Adrenal gland (tissue), 12 donors: Measurements from ENCODE around the gene GALNT8. TPM values are rescaled to one million over a fixed set of nuclear protein-coding genes. Genes with fewer than 3 reads are reported as not detected.

Experiments used
- DNase-seq, 7 donors: peaks; one replicate each; pipeline ENCODE4 v3.0.0-alpha.2; 2019 to 2020
- H3K27ac ChIP-seq, 5 donors: fragments of 200-600 bp; sonication (generic) in 4 of 5; 1 replicate in 3 of 5; 2 replicates in 2 of 5; pipeline versions ENCODE4 v1.5.1 to v1.8.0; 2016 to 2020; ENCODE audit warnings: mild to moderate bottlenecking in 1 of 5
- H3K27me3 ChIP-seq: fragments of 200-600 bp; 2 replicates; pipeline ENCODE4 v1.8.0; 2021
- H3K36me3 ChIP-seq, 2 donors: fragments of 200-600 bp; replicated peaks in 1 of 2; 1 replicate in 1 of 2; 2 replicates in 1 of 2; pipeline versions ENCODE4 v1.5.1 to v1.8.0; 2018 to 2022
- H3K4me1 ChIP-seq, 2 donors: fragments of 200-600 bp; replicated peaks in 1 of 2; 1 replicate in 1 of 2; 2 replicates in 1 of 2; pipeline versions ENCODE4 v1.5.1 to v1.8.0; 2018 to 2021
- H3K4me3 ChIP-seq, 4 donors: fragments of 200-600 bp; sonication (generic) in 3 of 4; one replicate each; pipeline ENCODE4 v1.5.1; 2016 to 2018
- H3K9me3 ChIP-seq, 3 donors: fragments of 200-600 bp; sonication (generic) in 1 of 3; replicated peaks in 1 of 3; 1 replicate in 2 of 3; 2 replicates in 1 of 3; pipeline versions ENCODE4 v1.5.1 to v1.8.0; 2016 to 2021
- POLR2A ChIP-seq, 2 donors: fragments of 450-650 bp; IDR thresholded peaks; one replicate each; pipeline ENCODE4 v1.6.1; 2017; ENCODE audit warnings: antibody characterized with exemption in 2 of 2, mild to moderate bottlenecking in 2 of 2, moderate library complexity in 1 of 2
- WGBS, 4 donors: extraction: QIAGEN DNeasy Blood & Tissue Kit in 2 of 4; methylation state at CpG; one replicate each; pipeline versions ENCODE4 v1.1.5 to v1.1.7; 2013 to 2017; 5-methylcytosine and 5-hydroxymethylcytosine counted together
- intact Hi-C, 2 donors: fragments of 100-400 bp; cut with DNase I; formaldehyde crosslinking; loops; one replicate each; pipeline versions ENCODE4 v1.14.1 to v1.15.0; 2022 to 2023
- polyA plus RNA-seq, 3 donors: library from polyadenylated mRNA; stranded (reverse); fragments of 200-250 nt in 2 of 3; fragments of 350-450 nt in 1 of 3; fragmentation: Illumina TruSeq in 1 of 3; extraction: RNeasy Lipid Tissue Mini Kit (QIAGEN cat#74804) in 1 of 3; gene quantifications; one replicate each; pipeline ENCODE4 v1.2.3, GENCODE V29; 2013 to 2014
- total RNA-seq, 9 donors: library from RNA; depleted of rRNA in 4 of 9; stranded (reverse); fragments of >200 nt in 4 of 9; fragments of 120-200 nt in 1 of 9; fragmentation: NEBNext Ultra II Directional in 1 of 9; extraction: Animal tissue kit (Norgen Biotek cat#: 25700) in 1 of 9; gene quantifications; one replicate each; pipeline versions ENCODE4 v1.1.0 to v1.2.4, GENCODE V29; 2013 to 2023
- TF ChIP-seq, protein P1 (sequence below), 6 experiments: fragments of 450-650 bp in 4 of 6; fragments of 200-600 bp in 2 of 6; sonication (generic) in 1 of 6; IDR thresholded peaks; 1 replicate in 5 of 6; 2 replicates in 1 of 6; pipeline versions ENCODE4 v1.5.1 to v1.8.0; 2016 to 2021; ENCODE audit warnings: antibody characterized with exemption in 6 of 6, mild to moderate bottlenecking in 2 of 6, moderate library complexity in 1 of 6
- donor health status: healthy with polysubstance abuse.
- donor health status: Bipolar disorder and iron deficiency.
- donor health status: DM: yes; HTN: yes; CAD: no.
- donor health status: DM: no; HTN: no; CAD: no.
- donor health status: DM: no; HTN: no; CAD: no.
- donor health status: DM: yes; HTN: yes; CAD: no.

Gene GALNT8
- total and polyA plus RNA-seq, 12 donors, result 0.04 to 4.9 (median 1.6) TPM; not detected in 2

DNA sequence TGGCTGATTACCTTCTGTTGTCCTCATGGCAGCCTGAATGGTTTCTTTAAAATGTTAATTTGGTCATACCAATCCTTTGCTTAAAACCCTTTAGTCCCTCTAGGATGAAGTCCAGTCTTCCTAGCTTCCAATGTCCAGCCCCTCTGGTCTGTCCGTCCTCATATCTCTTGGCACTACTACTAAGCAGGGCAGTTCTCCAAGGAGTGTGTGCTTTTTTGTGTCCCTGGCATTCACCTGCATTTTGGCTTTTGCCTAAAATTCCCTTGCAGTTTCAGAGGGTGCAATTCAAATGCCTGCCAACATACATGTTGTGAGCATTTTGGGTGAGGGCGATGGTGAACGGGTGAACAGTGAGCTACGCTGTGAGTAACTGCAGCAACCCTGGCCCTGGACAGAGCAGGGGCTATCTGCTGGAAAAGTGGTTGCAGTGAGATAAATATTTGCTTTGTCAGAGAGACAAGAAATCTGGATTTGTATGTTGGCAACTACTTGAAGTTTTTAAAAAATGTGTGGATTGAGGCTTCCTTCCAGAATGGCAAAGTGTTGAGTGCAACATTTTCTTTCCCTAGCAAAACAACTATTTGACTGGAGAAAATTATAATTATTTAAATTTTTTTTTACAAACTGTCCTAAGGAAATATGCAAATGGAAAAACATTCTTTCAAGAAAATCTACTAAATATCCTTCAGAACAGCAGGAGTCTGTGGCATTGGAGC lies 14.6 kb downstream of the GALNT8 start:
- 56 to 77% (median 67%) methylated on average over 4 of the region's 4 CpGs for WGBS, 4 donors
- Histone ChIP-seq H3K27me3 (no peaks in the 10 kb centered on the region), H3K27ac (no peak overlapping the region), H3K9me3 (peaks cover 0 to 2% (median 0%) of the 10 kb centered on the region in 3 donors), H3K4me3 (no peak overlapping the region), H3K4me1 (no peaks in the 10 kb centered on the region), H3K36me3 (no peaks in the 10 kb centered on the region)
- DNase-seq, result no peak
- TF ChIP-seq, protein P1, sequence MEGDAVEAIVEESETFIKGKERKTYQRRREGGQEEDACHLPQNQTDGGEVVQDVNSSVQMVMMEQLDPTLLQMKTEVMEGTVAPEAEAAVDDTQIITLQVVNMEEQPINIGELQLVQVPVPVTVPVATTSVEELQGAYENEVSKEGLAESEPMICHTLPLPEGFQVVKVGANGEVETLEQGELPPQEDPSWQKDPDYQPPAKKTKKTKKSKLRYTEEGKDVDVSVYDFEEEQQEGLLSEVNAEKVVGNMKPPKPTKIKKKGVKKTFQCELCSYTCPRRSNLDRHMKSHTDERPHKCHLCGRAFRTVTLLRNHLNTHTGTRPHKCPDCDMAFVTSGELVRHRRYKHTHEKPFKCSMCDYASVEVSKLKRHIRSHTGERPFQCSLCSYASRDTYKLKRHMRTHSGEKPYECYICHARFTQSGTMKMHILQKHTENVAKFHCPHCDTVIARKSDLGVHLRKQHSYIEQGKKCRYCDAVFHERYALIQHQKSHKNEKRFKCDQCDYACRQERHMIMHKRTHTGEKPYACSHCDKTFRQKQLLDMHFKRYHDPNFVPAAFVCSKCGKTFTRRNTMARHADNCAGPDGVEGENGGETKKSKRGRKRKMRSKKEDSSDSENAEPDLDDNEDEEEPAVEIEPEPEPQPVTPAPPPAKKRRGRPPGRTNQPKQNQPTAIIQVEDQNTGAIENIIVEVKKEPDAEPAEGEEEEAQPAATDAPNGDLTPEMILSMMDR (IDR thresholded peaks at IDR 0.05), result no peak
- no peak for TF ChIP-seq POLR2A (IDR thresholded peaks at IDR 0.05)
- intact Hi-C loops, result no loop called here

DNA sequence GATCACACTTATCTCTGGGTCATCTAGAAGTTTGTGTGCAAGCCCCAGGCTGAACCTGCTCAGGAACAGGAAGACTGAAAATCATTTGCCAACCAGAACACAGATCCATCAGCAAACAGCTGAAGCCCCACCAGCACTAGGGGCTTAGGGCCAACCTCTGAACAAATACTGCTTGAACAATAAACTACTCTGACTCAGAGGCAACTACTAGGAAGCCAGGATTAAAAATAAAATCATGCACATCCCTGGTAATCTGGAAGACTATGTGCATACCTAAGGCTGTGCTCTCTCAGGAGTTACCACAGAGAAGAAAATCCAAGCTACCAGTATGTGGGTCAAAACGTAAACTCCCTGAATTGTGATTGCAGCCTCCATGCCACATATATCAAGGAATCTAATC lies 15.9 kb downstream of the GALNT8 start:
- Histone ChIP-seq H3K27ac (no peak overlapping the region), H3K36me3 (no peaks in the 10 kb centered on the region), H3K9me3 (no peaks in the 10 kb centered on the region), H3K27me3 (no peaks in the 10 kb centered on the region), H3K4me3 (no peak overlapping the region), H3K4me1 (no peaks in the 10 kb centered on the region)
- TF ChIP-seq, protein P1 (IDR thresholded peaks at IDR 0.05), result no peak
- TF ChIP-seq POLR2A (IDR thresholded peaks at IDR 0.05), result no peak
- intact Hi-C loops, result no loop called here
- WGBS, 4 donors, result 47 to 63% (median 55%) methylated on average over 1 of the region's 1 CpG
- no peak for DNase-seq

DNA sequence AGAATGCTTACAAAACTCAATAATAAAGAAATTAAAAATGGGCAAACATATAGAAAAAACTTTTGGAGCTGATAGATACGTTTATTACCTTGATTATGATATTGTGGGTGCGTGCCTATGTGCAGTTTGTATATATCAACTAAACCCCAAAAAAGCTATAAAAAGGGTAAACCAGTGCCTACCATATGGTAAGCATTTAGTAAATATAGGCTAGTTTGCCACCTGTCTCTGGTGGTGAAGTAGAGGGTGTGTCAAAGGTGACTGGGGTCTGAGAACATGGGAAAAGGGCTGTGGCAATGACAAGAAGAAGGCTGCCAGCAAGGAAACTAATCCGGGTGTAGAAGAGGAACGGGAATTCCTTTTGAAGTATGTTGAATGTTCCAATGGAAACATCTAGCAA lies 18.3 kb downstream of the GALNT8 start:
- Histone ChIP-seq H3K27ac (no peak overlapping the region), H3K4me3 (no peak overlapping the region), H3K36me3 (no peaks in the 10 kb centered on the region), H3K4me1 (no peaks in the 10 kb centered on the region), H3K9me3 (no peaks in the 10 kb centered on the region), H3K27me3 (no peaks in the 10 kb centered on the region)
- no peak for TF ChIP-seq POLR2A (IDR thresholded peaks at IDR 0.05)
- TF ChIP-seq, protein P1 (IDR thresholded peaks at IDR 0.05), result no peak
- DNase-seq, result no peak
- 75 to 86% (median 79%) methylated on average over 4 of the region's 4 CpGs for WGBS, 4 donors
- intact Hi-C loops, result no loop called here

DNA sequence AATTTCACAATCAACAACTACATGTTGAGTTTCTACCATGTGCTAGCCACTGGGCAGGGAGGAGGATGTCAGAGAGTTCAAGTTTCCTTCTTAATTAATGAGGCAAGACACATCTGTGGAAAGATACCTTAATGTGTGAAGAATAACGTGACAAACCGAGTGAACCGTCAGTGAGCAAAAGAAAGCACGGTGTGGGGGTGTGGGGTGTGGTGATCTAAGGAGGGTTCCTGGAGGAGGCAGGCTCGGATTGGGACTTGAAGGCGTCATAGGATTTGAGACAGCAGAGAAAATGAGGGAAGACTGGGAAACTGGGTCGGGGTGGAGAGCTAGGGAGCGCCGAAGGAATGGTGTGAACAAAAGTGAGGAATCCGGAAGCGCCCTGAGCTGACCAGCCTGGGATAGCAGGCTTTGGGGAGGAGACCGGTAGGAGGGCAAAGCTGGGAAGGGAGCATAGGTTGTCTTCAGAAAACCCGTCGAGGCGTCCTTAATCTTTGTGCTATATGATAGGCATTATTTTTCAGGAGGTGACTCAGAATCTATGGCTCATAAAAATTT lies 22.3 kb downstream of the GALNT8 start:
- Histone ChIP-seq H3K27me3 (no peaks in the 10 kb centered on the region), H3K4me3 (no peak overlapping the region), H3K9me3 (no peaks in the 10 kb centered on the region), H3K4me1 (no peaks in the 10 kb centered on the region), H3K27ac (no peak overlapping the region), H3K36me3 (no peaks in the 10 kb centered on the region)
- WGBS, 4 donors, result 70 to 83% (median 79%) methylated on average over 15 of the region's 15 CpGs
- intact Hi-C loops, result no loop called here
- no peak for DNase-seq
- TF ChIP-seq POLR2A (IDR thresholded peaks at IDR 0.05), result no peak
- TF ChIP-seq, protein P1 (IDR thresholded peaks at IDR 0.05), result no peak
